GM23338 (cell line): ENCODE measurements around the gene SCGN. TPM values are rescaled to one million over a fixed set of nuclear protein-coding genes. Genes with fewer than 3 reads are reported as not detected.

Experiments
- ATAC-seq: fragments of 200-7000 bp; cut with Tn5 transposase; 3 replicates; pipeline ENCODE4 v1.9.1; 2020
- DNase-seq: peaks from one replicate; pipeline ENCODE4 v3.0.0-alpha.2; 2015; ENCODE audit warnings: low spot score
- H2AFZ ChIP-seq: fragments of 200-600 bp; sonication (generic); 2 replicates; pipeline ENCODE4 v1.8.0; 2016; ENCODE audit warnings: antibody characterized with exemption, mild to moderate bottlenecking, moderate library complexity
- H3F3A ChIP-seq: fragments of 200-600 bp; sonication (generic); replicated peaks from 2 replicates; pipeline ENCODE4 v1.8.0; 2017; ENCODE audit warnings: antibody characterized with exemption, mixed run types, low read depth
- H3K27ac ChIP-seq: fragments of 200-600 bp; sonication (generic); 2 replicates; pipeline ENCODE4 v1.6.1; 2016; ENCODE audit warnings: low read depth
- H3K27me3 ChIP-seq: fragments of 200-600 bp; sonication (generic); 2 replicates; pipeline ENCODE4 v1.8.0; 2016; ENCODE audit warnings: mild to moderate bottlenecking, mixed run types, moderate library complexity; ENCODE audit not compliant: insufficient read depth
- H3K36me3 ChIP-seq: fragments of 200-600 bp; sonication (generic); 2 replicates; pipeline ENCODE4 v1.8.0; 2016; ENCODE audit warnings: mild to moderate bottlenecking; ENCODE audit not compliant: insufficient read depth
- H3K4me1 ChIP-seq: fragments of 200-600 bp; sonication (generic); 2 replicates; pipeline ENCODE4 v1.8.0; 2016; ENCODE audit warnings: mild to moderate bottlenecking, moderate library complexity; ENCODE audit not compliant: insufficient read depth
- H3K4me2 ChIP-seq: fragments of 200-600 bp; sonication (generic); 2 replicates; pipeline ENCODE4 v1.7.1; 2017; ENCODE audit warnings: mixed run types
- H3K4me3 ChIP-seq: fragments of 200-600 bp; sonication (generic); 2 replicates; pipeline ENCODE4 v1.6.1; 2016; ENCODE audit warnings: mixed run types
- H3K79me2 ChIP-seq: fragments of 200-600 bp; sonication (generic); replicated peaks from 2 replicates; pipeline ENCODE4 v1.8.0; 2017; ENCODE audit warnings: mild to moderate bottlenecking; ENCODE audit not compliant: insufficient read depth
- H3K9me2 ChIP-seq: fragments of 200-600 bp; sonication (generic); 2 replicates; pipeline ENCODE4 v1.8.0; 2017; ENCODE audit not compliant: insufficient read depth
- H4K20me1 ChIP-seq: fragments of 200-600 bp; sonication (generic); replicated peaks from 2 replicates; pipeline ENCODE4 v1.8.0; 2017; ENCODE audit warnings: mild to moderate bottlenecking; ENCODE audit not compliant: insufficient read depth
- H3K27ac Mint-ChIP-seq: 2 replicates; pipeline ENCODE4 v1.8.0; 2020; ENCODE audit warnings: inconsistent platforms, mild to moderate bottlenecking, moderate library complexity, mixed read lengths
- H3K27me3 Mint-ChIP-seq: 3 replicates; pipeline ENCODE4 v1.8.0; 2022; ENCODE audit warnings: low read depth, mild to moderate bottlenecking, moderate library complexity, mixed read lengths, inconsistent platforms; ENCODE audit not compliant: insufficient read depth, poor library complexity
- H3K36me3 Mint-ChIP-seq: 3 replicates; pipeline ENCODE4 v1.8.0; 2021; ENCODE audit warnings: low read depth, mild to moderate bottlenecking, inconsistent platforms, moderate library complexity, mixed read lengths
- H3K4me1 Mint-ChIP-seq: 3 replicates; pipeline ENCODE4 v1.8.0; 2020; ENCODE audit warnings: mild to moderate bottlenecking, inconsistent platforms, mixed read lengths
- H3K4me3 Mint-ChIP-seq: 3 replicates; pipeline ENCODE4 v1.8.0; 2021; ENCODE audit warnings: moderate library complexity, mild to moderate bottlenecking, inconsistent platforms, mixed read lengths
- H3K9me3 Mint-ChIP-seq: 3 replicates; pipeline ENCODE4 v1.8.0; 2020; ENCODE audit warnings: moderate library complexity, mild to moderate bottlenecking, inconsistent platforms, mixed read lengths
- CREB1 ChIP-seq: fragments of 250-450 bp; sonication (Bioruptor Pico); IDR thresholded peaks from 2 replicates; pipeline ENCODE4 v1.5.0; 2020; ENCODE audit warnings: low read depth, mild to moderate bottlenecking, moderate library complexity
- CTCF ChIP-seq, 2 experiments: fragments of 200-600 bp in 1 of 2; sonication (generic) in 1 of 2; conservative IDR thresholded peaks; 2 replicates each; pipeline versions ENCODE4 v1.5.1 to v1.6.1; 2016 to 2017; ENCODE audit warnings: antibody characterized with exemption in 2 of 2, low read depth in 2 of 2, mild to moderate bottlenecking in 2 of 2, moderate library complexity in 1 of 2
- ETS1 ChIP-seq: IDR thresholded peaks from 2 replicates; pipeline ENCODE4 v1.6.1; 2016; ENCODE audit warnings: antibody characterized with exemption
- EZH2 ChIP-seq: fragments of 200-600 bp; sonication (generic); IDR thresholded peaks from one replicate; pipeline ENCODE4 v1.8.0; 2017; ENCODE audit warnings: antibody characterized with exemption, mild to moderate bottlenecking, low read depth; ENCODE audit not compliant: unreplicated experiment
- JUNB ChIP-seq: IDR thresholded peaks from one replicate; pipeline ENCODE4 v1.6.1; 2016; ENCODE audit warnings: antibody characterized with exemption; ENCODE audit not compliant: unreplicated experiment
- NANOG ChIP-seq: IDR thresholded peaks from 2 replicates; pipeline ENCODE4 v1.6.1; 2016; ENCODE audit warnings: antibody characterized with exemption, borderline replicate concordance
- POLR2AphosphoS5 ChIP-seq: IDR thresholded peaks from 2 replicates; pipeline ENCODE4 v1.6.1; 2016; ENCODE audit warnings: antibody characterized with exemption, low read depth
- REST ChIP-seq: IDR thresholded peaks from one replicate; pipeline ENCODE4 v1.6.1; 2018; ENCODE audit warnings: antibody characterized with exemption; ENCODE audit not compliant: unreplicated experiment
- ZNF114 ChIP-seq: fragments of 250-450 bp; sonication (Bioruptor Pico); IDR thresholded peaks from 2 replicates; pipeline ENCODE4 v1.5.0; 2020; ENCODE audit warnings: mild to moderate bottlenecking, moderate library complexity
- ZNF462 ChIP-seq: fragments of 250-450 bp; sonication (Bioruptor Pico); IDR thresholded peaks from 2 replicates; pipeline ENCODE4 v1.5.0; 2020; ENCODE audit warnings: mild to moderate bottlenecking, moderate library complexity
- polyA plus RNA-seq: library from polyadenylated mRNA; unstranded; fragments of >200 nt; fragmentation: Nextera tagmentation; extraction: Ambion mirVana; gene quantifications from 2 replicates; pipeline ENCODE4 v1.2.1, GENCODE V29; 2016
- total RNA-seq: library from RNA; depleted of rRNA; stranded (reverse); fragments of >200 nt; shearing (Covaris generic); gene quantifications from 2 replicates; pipeline ENCODE4 v1.2.3, GENCODE V29; 2014

SCGN gene
- total and polyA plus RNA-seq, 2 experiments from 2014 or later: not detected

- TF ChIP-seq ETS1 (no peak), CREB1 (no peak), ZNF462 (CRISPR knock-in tag) (no peak), ZNF114 (no peak), NANOG (no peak)
Observed at GRCh38 chr6:25641377-25641776, 10.6 kb upstream of the SCGN start (continued).

GRCh38 chr6:25641940-25642666 is 9.9 kb upstream of the SCGN start:
- no peak overlapping the region for H3K27ac Mint-ChIP-seq
- Histone ChIP-seq H3K4me3 (no peak overlapping the region), H3K4me1 (no peaks in the 10 kb centered on the region), H2AFZ (no peak overlapping the region), H3K4me2 (no peak overlapping the region), H3K27ac (no peak overlapping the region), H3K9me2 (no peaks in the 10 kb centered on the region), H3K79me2 (no peaks in the 10 kb centered on the region), H3K36me3 (no peaks in the 10 kb centered on the region), H3K27me3 (no peaks in the 10 kb centered on the region), H4K20me1 (no peaks in the 10 kb centered on the region), H3F3A (no peaks in the 10 kb centered on the region)
- no peak overlapping the region for H3K4me3 Mint-ChIP-seq
- peaks cover 3% of the 10 kb centered on the region; the same call in 2 of the 3 replicates for H3K4me1 Mint-ChIP-seq
- H3K36me3 Mint-ChIP-seq: no peaks in the 10 kb centered on the region
- no peak for DNase-seq
- no peaks in the 10 kb centered on the region for H3K9me3 Mint-ChIP-seq
- ATAC-seq: no peak
- H3K27me3 Mint-ChIP-seq: no peaks in the 10 kb centered on the region
- no peak for TF ChIP-seq ETS1
- no peak for TF ChIP-seq ZNF114
- TF ChIP-seq POLR2AphosphoS5: no peak
- TF ChIP-seq EZH2: no peak
- no peak for TF ChIP-seq JUNB
- TF ChIP-seq REST: no peak
- TF ChIP-seq CTCF (conservative IDR thresholded peaks at IDR 0.05; ENCODE audit: low read depth in 2 of 2): no peak
- no peak for TF ChIP-seq CREB1
- no peak for TF ChIP-seq NANOG
